ENCODE data around the gene AIPL1.

DNA sequence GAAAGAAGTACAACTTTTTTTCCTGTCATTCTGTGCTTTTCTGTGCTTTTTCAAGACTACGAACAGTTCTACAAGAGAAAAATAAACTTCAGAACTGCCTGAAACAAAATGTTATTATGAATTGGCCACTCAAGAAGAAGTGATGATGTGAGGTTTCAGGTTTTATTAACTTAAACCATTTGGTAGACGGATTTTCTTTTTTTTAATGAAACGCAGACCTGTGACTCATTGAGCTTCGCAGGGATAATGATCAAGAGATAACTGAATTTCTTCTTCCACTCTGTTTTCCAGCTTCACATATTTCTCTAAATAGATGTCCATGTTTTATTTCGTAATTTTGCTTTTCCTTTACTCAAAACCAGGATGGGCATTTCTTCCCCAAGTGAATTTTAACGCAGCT, 32.7 kb downstream of the AIPL1 start:
- TF ChIP-seq EZH2 (IDR thresholded peaks at IDR 0.05; ENCODE audit: low read length) (no peak), CTCF (optimal IDR thresholded peaks at IDR 0.05 in 1 of 3, IDR thresholded peaks at IDR 0.05 in 1 of 3, conservative IDR thresholded peaks at IDR 0.05 in 1 of 3; ENCODE audit: extremely low read depth in 1 of 3, insufficient read depth in 2 of 3, low read length in 3 of 3) (no peak)
